ENCODE results near the gene RHEBL1. TPM values are rescaled to one million over a fixed set of nuclear protein-coding genes. Genes with fewer than 3 reads are reported as not detected.

Gene RHEBL1
- total RNA-seq, 1 donor from 2014 or later = not detected

DNA sequence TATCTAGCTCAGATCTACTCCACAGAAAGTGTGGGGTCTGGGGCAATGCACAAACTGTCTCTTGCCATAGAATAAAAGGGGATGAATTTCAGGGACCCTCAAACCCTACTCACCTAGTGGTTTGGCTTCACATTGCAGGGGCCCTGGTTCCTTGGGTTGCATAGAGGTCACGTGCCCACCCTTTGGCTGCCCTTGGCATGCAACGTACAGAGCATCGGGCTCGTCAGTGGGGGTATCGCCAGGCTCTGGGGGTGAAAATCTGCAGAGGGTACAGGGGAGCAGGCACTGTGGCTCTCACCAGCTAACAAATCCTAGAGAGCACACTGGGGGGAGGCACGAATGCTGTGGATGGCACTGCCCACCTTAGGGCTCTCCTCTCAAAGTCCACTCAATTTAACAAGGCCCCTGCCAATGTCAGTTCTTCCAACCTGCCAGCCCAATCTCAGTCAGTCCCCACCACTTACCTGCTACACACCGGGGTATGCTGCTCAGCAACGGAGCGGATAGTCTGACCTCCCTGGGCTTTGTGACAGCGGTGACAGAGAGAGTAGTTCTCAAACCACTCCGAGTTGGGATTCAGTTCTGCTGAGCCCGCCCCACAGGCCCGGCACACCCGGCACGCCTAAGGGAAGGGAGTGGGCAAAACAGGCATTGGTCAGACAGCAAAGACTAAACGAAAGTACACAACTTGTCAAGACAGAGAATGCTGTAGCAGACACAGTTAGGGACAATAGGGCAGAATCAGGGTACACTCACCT, 17.1 kb downstream of the RHEBL1 start:
- no peaks in the 10 kb centered on the region for H3K9me3 ChIP-seq
- H3K4me1 ChIP-seq = peaks cover 5 to 20% of the 10 kb centered on the region in 2 donors
- peaks cover 73 to 75% of the 10 kb centered on the region in 2 donors for H3K36me3 ChIP-seq
- no peak overlapping the region for H3K27ac ChIP-seq
- H3K27me3 ChIP-seq = no peaks in the 10 kb centered on the region
- no peak for DNase-seq (ENCODE audit: low spot score in 2 of 2)
- TF ChIP-seq, protein P1, sequence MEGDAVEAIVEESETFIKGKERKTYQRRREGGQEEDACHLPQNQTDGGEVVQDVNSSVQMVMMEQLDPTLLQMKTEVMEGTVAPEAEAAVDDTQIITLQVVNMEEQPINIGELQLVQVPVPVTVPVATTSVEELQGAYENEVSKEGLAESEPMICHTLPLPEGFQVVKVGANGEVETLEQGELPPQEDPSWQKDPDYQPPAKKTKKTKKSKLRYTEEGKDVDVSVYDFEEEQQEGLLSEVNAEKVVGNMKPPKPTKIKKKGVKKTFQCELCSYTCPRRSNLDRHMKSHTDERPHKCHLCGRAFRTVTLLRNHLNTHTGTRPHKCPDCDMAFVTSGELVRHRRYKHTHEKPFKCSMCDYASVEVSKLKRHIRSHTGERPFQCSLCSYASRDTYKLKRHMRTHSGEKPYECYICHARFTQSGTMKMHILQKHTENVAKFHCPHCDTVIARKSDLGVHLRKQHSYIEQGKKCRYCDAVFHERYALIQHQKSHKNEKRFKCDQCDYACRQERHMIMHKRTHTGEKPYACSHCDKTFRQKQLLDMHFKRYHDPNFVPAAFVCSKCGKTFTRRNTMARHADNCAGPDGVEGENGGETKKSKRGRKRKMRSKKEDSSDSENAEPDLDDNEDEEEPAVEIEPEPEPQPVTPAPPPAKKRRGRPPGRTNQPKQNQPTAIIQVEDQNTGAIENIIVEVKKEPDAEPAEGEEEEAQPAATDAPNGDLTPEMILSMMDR (IDR thresholded peaks at IDR 0.05) = no peak
- no peak overlapping the region for H3K4me3 ChIP-seq
- intact Hi-C loops (cut with DNase I) = no loop called here

DNA sequence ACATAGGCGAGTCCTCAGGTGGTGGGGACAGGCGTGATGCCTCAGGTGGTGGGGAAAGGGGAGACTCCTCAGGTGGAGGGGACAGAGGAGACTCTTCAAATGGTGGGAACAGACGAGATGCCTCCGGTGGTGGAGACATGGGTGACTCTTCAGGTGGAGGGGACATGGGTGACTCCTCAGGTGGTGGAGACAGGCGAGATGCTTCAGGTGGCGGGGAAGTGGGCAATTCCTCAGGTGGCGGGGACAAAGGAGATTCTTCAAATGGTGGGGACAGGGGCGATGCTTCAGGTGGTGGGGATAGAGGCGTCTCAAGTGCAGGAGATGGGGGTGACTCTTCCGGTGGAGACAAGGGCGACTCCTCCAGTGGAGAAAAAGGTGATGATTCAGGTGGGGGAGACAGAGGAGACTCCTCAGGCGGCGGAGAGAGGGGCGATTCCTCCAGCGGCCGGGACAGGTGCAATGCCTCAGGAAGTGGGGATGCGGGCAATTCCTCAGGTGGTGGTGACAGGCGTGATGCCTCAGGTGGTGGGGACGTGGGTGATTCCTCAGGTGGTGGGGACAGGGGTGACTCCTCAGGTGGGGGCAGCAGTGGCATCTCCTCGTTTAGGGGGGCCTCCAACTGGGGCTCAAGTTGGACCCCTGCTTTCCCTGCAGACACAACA, 17.9 kb downstream of the RHEBL1 start:
- Histone ChIP-seq H3K27me3 (no peaks in the 10 kb centered on the region), H3K4me3 (no peak overlapping the region), H3K4me1 (peaks cover under 1 to 14% of the 10 kb centered on the region in 2 donors), H3K9me3 (no peaks in the 10 kb centered on the region), H3K27ac (no peak overlapping the region), H3K36me3 (peaks cover 81 to 82% of the 10 kb centered on the region in 2 donors)
- DNase-seq (ENCODE audit: low spot score in 2 of 2) = no peak
- TF ChIP-seq, protein P1 (IDR thresholded peaks at IDR 0.05) = no peak
- intact Hi-C loops (cut with DNase I) = no loop called here

DNA sequence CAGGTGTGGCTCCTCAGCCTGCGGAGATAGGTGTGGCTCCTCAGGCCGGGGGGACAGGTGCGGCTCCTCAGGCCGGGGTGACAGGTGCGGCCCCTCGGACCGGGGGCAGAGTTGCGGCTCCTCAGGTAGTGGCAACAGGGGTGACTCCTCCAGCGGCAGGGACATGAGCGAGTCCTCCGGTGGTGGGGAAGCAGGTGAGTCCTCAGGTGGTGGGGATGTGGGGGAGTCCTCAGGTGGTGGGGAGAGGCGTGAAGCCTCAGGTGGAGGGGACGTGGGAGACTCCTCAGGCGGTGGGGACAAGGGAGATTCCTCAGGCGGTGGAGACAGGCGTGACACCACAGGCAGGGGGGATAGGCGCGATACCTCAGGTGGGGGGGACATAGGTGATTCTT, 18.4 kb downstream of the RHEBL1 start:
- H3K4me3 ChIP-seq = no peak overlapping the region
- TF ChIP-seq, protein P1 (IDR thresholded peaks at IDR 0.05) = no peak
- H3K4me1 ChIP-seq = peaks cover 0 to 14% of the 10 kb centered on the region in 2 donors
- no peaks in the 10 kb centered on the region for H3K27me3 ChIP-seq
- H3K9me3 ChIP-seq = no peaks in the 10 kb centered on the region
- intact Hi-C loops (cut with DNase I) = no loop called here
- peaks cover 86 to 87% of the 10 kb centered on the region in 2 donors for H3K36me3 ChIP-seq
- no peak overlapping the region for H3K27ac ChIP-seq
- DNase-seq (ENCODE audit: low spot score in 2 of 2) = no peak

DNA sequence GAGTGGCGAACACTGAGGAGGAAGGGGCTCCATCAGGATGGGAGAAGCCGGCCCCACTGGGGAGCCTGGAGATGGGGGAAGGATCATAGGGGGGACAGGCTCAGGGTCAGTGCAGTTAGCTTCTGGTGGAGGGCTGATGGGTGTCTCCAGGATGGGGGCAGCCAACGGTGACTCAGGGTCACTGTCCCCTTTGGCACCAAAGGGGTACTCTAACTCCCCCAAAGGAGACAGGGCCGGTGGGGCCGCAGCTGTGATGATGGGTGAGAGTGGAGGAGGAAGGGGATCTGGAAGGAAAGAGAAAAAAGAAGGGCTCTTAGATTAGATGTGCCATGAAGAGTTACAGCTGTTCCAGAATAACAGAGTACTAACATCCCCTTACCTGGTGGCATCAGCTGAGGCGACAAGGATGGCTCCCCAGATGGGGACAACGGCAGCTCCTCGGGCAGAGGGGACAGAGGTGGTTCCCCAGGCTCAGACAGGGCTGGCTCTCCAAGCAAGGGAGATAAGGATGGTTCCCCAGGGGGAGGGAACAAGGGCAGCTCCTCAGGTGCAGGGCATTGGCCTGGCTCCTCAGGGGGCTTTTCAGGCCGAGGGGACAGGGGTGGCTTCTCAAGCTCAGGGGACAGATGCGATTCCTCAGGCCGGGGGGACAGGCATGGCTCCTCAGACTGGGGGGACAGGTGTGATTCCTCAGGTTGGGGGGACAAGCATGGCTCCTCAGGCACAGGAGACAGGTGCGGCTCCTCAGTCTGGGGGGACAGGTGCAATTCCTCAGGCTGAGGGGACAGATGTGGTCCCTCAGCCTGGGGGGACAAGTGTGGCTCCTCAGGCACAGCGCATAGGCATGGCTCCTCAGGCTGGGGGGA, 19.0 kb downstream of the RHEBL1 start:
- Histone ChIP-seq H3K27ac (no peak overlapping the region), H3K4me1 (peaks cover 0 to 8% of the 10 kb centered on the region in 2 donors), H3K9me3 (no peaks in the 10 kb centered on the region), H3K4me3 (no peak overlapping the region), H3K27me3 (no peaks in the 10 kb centered on the region), H3K36me3 (peaks cover 92 to 94% of the 10 kb centered on the region in 2 donors)
- intact Hi-C loops (cut with DNase I) = no loop called here
- no peak for DNase-seq (ENCODE audit: low spot score in 2 of 2)
- TF ChIP-seq, protein P1 (IDR thresholded peaks at IDR 0.05) = no peak

DNA sequence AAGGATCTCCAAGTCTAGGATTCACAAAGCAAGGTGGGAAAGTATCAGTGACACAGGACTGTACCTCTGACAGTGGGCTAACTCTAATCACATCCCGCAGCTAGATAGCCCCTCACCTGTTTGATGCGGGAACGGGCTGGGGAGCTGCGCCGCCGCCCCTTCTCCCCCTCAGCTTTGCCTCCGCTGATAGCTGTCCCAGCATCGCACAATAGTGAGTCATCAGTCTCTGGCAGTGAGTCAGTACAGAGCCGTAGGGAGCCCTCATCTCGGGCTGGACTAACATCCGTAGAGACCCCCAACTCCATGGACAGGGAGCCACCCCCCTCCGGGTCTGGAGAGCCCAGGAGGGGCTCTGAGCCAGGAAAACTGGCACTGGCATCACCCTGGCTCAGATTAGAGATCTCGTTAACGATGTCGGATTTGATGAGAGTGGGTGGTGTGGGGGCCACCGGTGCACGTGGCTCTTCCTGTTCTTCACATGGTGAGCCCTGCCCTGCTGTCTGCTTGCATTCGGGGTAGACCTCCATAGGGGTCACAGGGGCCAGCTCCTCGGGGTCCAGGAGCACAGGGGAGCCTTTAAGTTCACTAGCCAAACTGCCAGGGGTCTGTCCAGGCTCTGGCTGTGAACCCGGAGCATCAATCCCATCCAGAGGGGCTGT, 20.1 kb downstream of the RHEBL1 start:
- TF ChIP-seq, protein P1 (IDR thresholded peaks at IDR 0.05) = no peak

More for the DNA sequence above, 20.1 kb downstream of the RHEBL1 start:
- H3K27me3 ChIP-seq = no peaks in the 10 kb centered on the region
- no peak overlapping the region for H3K27ac ChIP-seq
- no peaks in the 10 kb centered on the region for H3K4me1 ChIP-seq
- intact Hi-C loops (cut with DNase I) = no loop called here
- peaks cover 98 to 100% of the 10 kb centered on the region in 2 donors for H3K36me3 ChIP-seq
- no peak for DNase-seq (ENCODE audit: low spot score in 2 of 2)
- no peak overlapping the region for H3K4me3 ChIP-seq
- no peaks in the 10 kb centered on the region for H3K9me3 ChIP-seq
